ENCODE data around the gene ZAP70. TPM values are rescaled to one million over a fixed set of nuclear protein-coding genes. Genes with fewer than 3 reads are reported as not detected.
A peak's percentile ranks its signal among the peaks of the same experiment; 100 is the strongest.

The ZAP70 gene
- total RNA-seq (1 to 10 TPM; 5.1 to 5.6 TPM), polyA plus RNA-seq (1 to 10 TPM; 5.4 to 8.3 TPM)
- long read RNA-seq, donor 1: 0 reads
- long read RNA-seq, donor 2: 0 reads
- long read RNA-seq, donor 3: 0 reads
- long read RNA-seq, donor 4: 0 reads
- long read RNA-seq, donor 5: 0 reads

DNA sequence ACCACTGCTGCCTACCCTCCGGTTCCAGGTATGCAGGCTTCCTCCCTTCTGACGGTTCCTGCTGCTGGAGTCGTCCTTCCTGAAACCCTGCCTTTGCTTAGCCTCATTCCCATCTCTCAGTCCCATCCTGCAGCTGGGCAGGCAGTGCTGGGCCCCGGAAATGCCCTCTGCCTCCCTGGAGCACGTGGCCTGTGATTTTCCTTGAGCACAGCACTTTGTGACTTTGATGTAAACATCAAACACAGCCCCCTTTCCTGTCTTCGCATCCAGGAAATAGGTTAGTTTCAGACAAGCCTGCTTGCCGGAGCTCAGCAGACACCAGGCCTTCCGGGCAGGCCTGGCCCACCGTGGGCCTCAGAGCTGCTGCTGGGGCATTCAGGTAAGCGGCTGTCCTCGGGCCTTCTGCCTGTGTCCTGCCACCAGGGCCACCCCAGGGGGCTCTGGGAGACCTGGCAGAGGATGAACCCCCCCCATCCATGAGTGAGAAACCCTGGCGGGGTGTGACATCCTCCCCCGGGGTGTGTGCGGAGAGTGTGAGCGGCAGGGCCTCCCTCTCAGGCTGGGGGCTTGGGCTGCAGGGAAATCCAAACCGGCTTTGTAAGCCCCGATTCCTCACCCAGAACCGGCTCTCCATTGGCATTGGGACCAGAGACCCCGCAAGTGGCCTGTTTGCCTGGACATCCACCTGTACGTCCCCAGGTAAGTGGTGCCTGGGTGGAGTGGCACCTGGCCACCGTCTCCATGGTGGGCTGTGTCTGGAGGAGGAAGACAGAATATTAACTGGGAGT lies at the start of gene ZAP70:
Gene ZAP70, plus strand, starts transcription at position 281 of the 788 bp plus-strand sequence. CDS start 10,461 bp downstream, outside the sequence.
- H3K36me3 ChIP-seq (ENCODE audit: control insufficient read depth in 4 of 4, insufficient read depth in 4 of 4, low read length in 4 of 4): no peaks in the 10 kb centered on the region
- DNase-seq: peak in 1 of 3 donors; percentile 8
- TF ChIP-seq, protein P1, sequence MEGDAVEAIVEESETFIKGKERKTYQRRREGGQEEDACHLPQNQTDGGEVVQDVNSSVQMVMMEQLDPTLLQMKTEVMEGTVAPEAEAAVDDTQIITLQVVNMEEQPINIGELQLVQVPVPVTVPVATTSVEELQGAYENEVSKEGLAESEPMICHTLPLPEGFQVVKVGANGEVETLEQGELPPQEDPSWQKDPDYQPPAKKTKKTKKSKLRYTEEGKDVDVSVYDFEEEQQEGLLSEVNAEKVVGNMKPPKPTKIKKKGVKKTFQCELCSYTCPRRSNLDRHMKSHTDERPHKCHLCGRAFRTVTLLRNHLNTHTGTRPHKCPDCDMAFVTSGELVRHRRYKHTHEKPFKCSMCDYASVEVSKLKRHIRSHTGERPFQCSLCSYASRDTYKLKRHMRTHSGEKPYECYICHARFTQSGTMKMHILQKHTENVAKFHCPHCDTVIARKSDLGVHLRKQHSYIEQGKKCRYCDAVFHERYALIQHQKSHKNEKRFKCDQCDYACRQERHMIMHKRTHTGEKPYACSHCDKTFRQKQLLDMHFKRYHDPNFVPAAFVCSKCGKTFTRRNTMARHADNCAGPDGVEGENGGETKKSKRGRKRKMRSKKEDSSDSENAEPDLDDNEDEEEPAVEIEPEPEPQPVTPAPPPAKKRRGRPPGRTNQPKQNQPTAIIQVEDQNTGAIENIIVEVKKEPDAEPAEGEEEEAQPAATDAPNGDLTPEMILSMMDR (IDR thresholded peaks at IDR 0.05; ENCODE audit: control extremely low read depth, extremely low read depth): no peak
- no peak within 1 kb of the TSS for H3K9ac ChIP-seq (ENCODE audit: insufficient read depth in 1 of 2, low read length in 2 of 2)
- H3K4me1 ChIP-seq (ENCODE audit: control insufficient read depth in 5 of 5, insufficient read depth in 5 of 5, low read length in 5 of 5): no peaks in the 10 kb centered on the region
- H3K27me3 ChIP-seq (ENCODE audit: control insufficient read depth in 3 of 3, insufficient read depth in 3 of 3, low read length in 2 of 3): no peaks in the 10 kb centered on the region
- no peaks in the 10 kb centered on the region for H3K9me3 ChIP-seq (ENCODE audit: control insufficient read depth in 4 of 4, insufficient read depth in 3 of 4, low read length in 3 of 4)
- ATAC-seq (ENCODE audit: insufficient read depth, low FRiP score): no peak
- 63 to 71% methylated on average over 21 of the region's 21 CpGs for WGBS, 2 donors
- H3K4me3 ChIP-seq: no peak within 1 kb of the TSS
- peak within 1 kb of the TSS in 1 of 2 donors; percentile 41 for H3K27ac ChIP-seq (ENCODE audit: low read depth in 1 of 2, low read length in 1 of 2)

DNA sequence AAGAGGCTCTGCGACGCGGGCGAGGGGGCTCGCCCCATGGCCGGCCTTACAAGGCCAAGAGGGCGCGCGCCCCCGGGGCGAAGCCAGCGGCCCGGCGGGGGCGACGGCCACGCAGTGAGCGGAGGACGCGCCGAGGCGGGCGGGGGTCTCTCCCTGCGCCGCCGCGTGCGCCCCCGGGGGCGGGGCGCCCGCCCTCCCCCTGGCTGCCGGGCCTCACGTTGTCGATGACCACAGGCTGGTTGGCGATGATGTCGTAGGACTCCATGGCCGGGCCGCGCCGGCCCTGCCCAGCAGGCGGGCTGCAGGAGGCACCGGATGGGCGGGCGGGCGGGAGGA lies 49.8 kb upstream of the ZAP70 start:
- H3K36me3 ChIP-seq (ENCODE audit: control insufficient read depth in 4 of 4, insufficient read depth in 4 of 4, low read length in 4 of 4): peaks cover 0 to 15% (median 3%) of the 10 kb centered on the region in 4 donors
- H3K4me1 ChIP-seq (ENCODE audit: control insufficient read depth in 5 of 5, insufficient read depth in 5 of 5, low read length in 5 of 5): peaks cover 3 to 12% (median 7%) of the 10 kb centered on the region in 5 donors
- H3K4me3 ChIP-seq: peak overlapping the region; percentile 76
- peak overlapping the region in 1 of 2 donors; percentile 42 for H3K9ac ChIP-seq (ENCODE audit: insufficient read depth in 1 of 2, low read length in 2 of 2)
- no peaks in the 10 kb centered on the region for H3K9me3 ChIP-seq (ENCODE audit: control insufficient read depth in 4 of 4, insufficient read depth in 3 of 4, low read length in 3 of 4)
- ATAC-seq (ENCODE audit: insufficient read depth, low FRiP score) (no peak), DNase-seq (no peak)
- TF ChIP-seq, protein P1 (IDR thresholded peaks at IDR 0.05; ENCODE audit: control extremely low read depth, extremely low read depth): no peak
- 1% methylated on average over 36 to 46 of the region's 46 CpGs for WGBS, 2 donors
- no peaks in the 10 kb centered on the region for H3K27me3 ChIP-seq (ENCODE audit: control insufficient read depth in 3 of 3, insufficient read depth in 3 of 3, low read length in 2 of 3)
- H3K27ac ChIP-seq (ENCODE audit: low read depth in 1 of 2, low read length in 1 of 2): peak overlapping the region; percentile 96 to 99

DNA sequence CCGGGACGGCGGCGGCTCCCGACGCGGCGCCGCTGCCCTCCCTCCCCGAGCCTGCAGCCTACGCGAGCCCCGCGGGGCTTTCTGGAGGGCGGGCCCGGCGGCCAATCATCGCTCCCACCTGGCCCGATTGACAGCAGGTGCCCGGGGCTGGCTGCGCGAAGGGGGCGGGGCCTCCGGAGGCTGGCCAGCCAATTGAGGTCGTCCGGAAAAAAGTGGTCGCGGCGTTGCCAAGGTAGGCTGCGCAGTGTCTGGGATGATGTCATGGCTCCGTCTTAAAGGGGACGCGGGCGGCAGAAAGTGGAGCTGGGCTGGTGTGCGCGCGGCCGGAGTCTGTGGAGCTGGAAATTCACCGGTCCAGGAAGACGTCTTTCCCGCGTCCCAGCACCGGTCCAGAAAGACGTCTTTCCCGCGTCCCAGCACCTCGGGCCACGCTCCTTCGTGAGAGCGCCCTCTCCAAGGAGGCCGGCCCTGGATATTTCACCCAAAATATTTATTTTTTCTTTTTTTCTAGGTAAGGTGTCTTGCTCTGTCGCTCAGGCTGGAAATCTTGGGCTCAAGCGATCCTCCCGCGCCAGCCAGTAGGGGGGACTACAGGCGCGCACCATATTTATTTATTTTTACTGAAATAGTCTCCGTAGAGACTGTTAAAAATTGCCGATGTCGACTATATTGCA lies 49.3 kb upstream of the ZAP70 start, which contains the start of gene ACTR1B:
Gene ACTR1B, minus strand, starts transcription at position 83 of the 674 bp plus-strand sequence. CDS start 154 bp downstream, outside the sequence.
- Histone ChIP-seq H3K4me3 (peak within 1 kb of the TSS; percentile 76), H3K9me3 (ENCODE audit: control insufficient read depth in 4 of 4, insufficient read depth in 3 of 4, low read length in 3 of 4) (no peaks in the 10 kb centered on the region), H3K36me3 (ENCODE audit: control insufficient read depth in 4 of 4, insufficient read depth in 4 of 4, low read length in 4 of 4) (peaks cover 0 to 10% (median 1%) of the 10 kb centered on the region in 4 donors), H3K4me1 (ENCODE audit: control insufficient read depth in 5 of 5, insufficient read depth in 5 of 5, low read length in 5 of 5) (peaks cover 3 to 12% (median 7%) of the 10 kb centered on the region in 5 donors), H3K9ac (ENCODE audit: insufficient read depth in 1 of 2, low read length in 2 of 2) (peak within 1 kb of the TSS; percentile 75 to 90), H3K27ac (ENCODE audit: low read depth in 1 of 2, low read length in 1 of 2) (peak within 1 kb of the TSS; percentile 97 to 99), H3K27me3 (ENCODE audit: control insufficient read depth in 3 of 3, insufficient read depth in 3 of 3, low read length in 2 of 3) (no peaks in the 10 kb centered on the region)
- TF ChIP-seq, protein P1 (IDR thresholded peaks at IDR 0.05; ENCODE audit: control extremely low read depth, extremely low read depth): no peak
- DNase-seq: peak; percentile 98 to 99 (median 98)
- WGBS, 2 donors: 0% methylated on average over 51 to 60 of the region's 60 CpGs
- peak; percentile 95 for ATAC-seq (ENCODE audit: insufficient read depth, low FRiP score)
